NCI-H2029 treated with DMSO at 0.1 percent for 48 hours (cell line): ENCODE measurements around the gene SURF6.
"Not testable (repeated sequence)": the region's sequence is repeated elsewhere in the genome, so short reads cannot be mapped to it uniquely, and the experiment has no call there.

Experiments
- DNase-seq: peaks from one replicate; lab custom pipeline; 2025; lab: John Stamatoyannopoulos, UW

Gene SURF6

GRCh38 chr9:133335924-133336811 is at the start of gene SURF6:
Gene SURF6, minus strand, starts transcription at chr9:133336188. Its CDS starts 56 bp downstream, at chr9:133336132.
- peak; percentile 81 for DNase-seq

DNA sequence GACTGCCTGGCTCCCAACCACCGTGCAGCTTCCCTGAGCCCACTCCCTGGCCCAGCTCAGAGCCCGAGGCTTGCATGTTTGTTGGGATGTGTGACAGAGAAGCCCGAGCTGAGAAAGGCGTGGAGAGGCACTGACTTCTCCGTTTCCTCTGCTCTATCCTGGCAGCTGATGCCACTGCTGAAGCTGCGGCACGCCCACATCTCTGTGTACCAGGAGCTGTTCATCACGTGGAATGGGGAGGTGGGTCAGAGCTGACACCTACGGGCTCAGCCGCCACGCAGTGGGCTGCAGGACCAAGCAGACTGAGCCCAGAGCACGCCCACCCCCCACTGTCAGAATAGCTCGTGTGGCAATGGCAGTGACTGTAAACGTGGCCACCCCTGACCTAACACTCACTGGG is 49.5 kb upstream of the SURF6 start:
- DNase-seq: no peak

DNA sequence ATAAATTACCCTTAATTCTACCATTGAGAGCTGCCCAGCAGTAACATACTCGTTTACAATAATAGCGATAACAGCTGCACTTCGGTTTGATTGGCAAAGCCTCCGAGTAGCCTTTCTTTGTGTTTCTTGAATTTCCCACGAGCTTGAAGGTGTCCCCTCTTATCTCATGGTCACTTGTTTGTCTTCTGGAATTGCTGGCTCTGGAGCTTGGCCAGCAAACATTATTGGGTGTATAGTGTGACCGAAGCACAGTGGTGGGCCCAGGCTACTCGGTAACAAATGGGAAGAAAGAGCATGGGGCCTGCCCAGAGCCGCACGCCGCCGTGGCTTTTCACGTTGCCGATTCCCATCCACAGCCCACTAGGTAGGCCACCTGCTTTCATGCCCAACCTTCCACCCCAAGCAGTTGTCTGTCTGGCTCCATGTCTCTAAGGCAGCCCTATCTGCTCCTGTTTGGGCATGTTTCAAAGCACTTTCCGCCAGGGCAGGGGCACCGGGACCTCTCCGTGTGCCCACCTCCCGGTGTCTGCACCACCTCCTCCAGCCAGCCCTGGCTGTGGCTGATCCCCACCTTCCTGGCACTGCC is 48.8 kb upstream of the SURF6 start:
- DNase-seq: no peak

DNA sequence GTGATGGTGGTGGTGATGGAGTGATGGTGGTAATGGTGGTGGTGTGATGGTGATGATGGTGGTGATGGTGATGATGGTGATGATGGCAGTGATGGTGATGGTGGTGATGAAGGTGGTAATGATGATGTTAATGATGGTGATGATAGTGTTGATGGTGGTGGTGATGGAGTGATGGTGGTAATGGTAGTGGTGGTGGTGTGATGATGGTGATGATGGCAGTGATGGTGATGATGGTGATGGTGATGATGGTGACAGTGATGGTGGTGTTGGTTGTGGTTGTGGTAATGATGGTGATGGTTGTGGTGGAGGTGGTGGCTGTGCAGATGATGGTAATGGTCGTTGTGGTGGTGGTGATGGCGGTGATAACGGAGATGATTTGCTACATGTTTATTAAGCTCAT is 47.5 kb upstream of the SURF6 start:
- no peak for DNase-seq

DNA sequence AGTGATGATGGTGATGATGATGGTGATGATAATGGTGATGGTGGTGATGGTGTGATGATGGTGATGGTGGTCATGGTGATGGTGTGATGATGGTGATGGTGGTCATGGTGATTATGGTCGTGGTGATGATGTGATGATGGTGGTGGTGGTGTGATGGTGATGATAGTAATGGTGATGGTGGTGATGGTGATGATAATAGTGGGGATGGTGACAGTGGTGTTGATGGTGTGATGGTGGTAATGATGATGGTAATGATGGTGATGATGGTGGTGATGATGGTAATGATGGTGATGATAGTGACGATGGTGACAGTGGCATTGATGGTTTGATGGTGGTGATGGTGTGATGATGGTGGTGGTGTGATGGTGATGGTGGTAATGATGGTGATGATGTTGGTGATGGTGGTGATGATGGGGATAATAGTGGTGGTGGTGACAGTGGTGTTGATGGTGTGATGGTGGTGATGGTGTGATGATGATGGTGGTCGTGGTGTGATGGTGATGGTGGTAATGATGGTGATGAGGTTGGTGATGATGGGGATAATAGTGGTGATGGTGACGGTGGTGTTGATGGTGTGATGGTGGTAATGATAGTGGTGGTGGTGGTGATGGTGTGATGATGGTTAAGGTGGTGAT is 46.6 kb upstream of the SURF6 start:
- no peak for DNase-seq

DNA sequence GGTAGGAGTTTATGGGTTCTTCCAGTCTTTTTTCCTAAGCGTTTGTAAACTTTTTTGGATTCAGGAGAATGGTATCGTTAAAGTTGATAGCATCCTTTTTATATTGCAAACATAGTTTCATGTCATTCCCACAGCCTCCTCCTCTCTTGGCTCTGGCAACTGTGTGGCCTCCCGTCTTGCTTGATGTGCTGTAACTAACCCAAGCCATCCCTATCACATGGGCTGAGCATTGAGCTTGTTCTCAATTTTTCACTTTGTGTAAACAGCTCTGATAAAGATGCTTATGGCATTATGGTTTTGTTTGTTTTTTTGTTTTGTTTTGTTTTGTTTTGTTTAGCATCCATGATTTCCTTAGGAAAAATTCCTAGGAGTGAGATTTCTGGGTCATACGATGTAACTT is 44.7 kb upstream of the SURF6 start:
- DNase-seq: no peak

GRCh38 chr9:133379153-133380086 is 43.4 kb upstream of the SURF6 start:
- DNase-seq: no peak

DNA sequence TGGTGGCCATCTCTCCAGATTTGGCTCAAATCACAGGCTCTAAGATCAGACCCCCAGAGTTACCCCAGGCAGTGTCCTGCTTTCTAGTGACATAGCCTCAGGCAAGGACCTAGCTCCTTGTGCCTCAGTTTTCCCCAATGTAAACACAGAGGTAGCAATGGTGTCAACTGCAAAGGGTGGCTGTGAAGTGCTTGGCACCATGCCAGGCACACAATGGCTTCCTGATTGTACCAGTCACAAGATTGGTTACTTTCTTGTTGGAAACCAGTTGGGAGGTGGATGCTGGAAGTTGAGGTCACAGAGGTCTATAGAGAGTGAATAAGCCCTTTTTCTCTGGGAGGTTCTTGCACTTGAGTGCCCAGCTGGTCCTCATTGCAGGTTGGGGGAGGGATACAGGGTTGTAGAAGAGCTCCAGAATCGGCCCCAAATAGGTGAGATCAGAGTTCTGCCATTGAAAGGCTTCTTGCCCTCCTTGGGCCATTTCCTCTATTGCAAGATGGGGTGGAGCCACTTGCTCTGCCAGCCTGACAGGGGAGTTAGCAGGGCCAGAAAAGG is 42.5 kb upstream of the SURF6 start:
- DNase-seq: no peak

GRCh38 chr9:133377721-133378216 is 41.8 kb upstream of the SURF6 start:
- no peak for DNase-seq

DNA sequence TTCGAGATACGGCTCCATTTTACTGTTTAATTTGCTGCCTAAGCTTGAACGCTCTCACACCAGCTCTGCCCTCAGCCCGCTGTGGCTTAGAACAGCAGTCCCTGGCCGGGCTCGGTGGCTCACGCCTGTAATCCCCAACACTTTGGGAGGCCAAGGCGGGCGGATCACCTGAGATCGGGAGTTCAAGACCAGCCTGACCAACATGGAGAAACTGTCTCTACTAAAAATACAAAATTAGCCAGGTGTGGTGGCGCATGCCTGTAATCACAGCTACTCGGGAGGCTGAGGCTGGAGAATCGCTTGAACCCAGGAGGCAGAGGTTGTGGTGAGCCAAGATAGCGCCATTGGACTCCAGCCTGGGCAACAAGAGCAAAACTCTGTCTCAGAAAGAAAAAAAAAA is 41.3 kb upstream of the SURF6 start:
- DNase-seq: not testable (repeated sequence)

DNA sequence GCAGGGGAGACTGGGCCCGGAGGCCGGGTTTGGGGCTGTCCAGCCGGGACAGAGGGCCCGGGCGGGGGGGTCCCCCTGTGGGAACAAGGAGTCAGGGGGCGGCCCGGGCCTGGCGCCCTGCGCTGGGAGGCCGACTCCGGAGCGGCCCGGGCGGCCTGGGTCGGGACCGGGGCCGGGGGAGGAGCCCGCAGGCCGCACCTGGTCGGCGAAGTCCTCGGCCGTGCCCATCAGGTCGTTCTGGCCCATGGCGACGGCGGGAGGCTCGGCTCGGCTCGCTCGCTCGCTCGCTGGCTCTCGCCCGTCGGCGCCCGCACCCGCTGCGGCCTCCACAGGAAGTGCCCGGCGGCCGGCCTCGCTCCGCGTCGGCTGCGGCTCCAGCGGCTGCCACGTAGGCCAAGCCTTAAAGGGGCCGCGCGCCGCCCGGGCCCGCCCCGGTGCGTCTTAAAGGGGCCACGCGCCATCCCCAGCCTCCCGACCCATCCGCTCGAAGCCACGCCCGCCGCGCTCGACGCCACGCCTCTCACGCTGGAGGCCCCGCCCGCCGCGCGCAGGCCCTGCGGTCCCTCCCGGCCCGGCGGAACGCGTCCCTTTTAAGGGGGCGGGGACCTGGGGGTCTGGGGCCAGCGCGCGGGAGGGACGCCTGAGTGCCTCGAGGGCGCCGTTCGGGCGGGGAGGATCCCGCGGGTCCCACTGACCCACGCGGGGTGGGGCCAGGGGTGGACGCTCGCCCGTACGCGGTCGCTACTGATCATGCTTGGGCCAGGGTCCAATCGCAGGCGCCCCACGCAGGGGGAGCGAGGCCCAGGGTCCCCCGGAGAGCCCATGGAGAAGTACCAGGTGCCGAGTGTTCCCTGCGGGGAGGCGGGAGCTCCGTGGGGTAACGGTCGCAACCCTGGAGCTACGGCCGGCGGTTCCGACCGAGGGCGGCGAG is 40.0 kb upstream of the SURF6 start, which contains the start of the genes STKLD1 and SURF4:
TSS of gene STKLD1 (plus strand) at position 643 of the 931 bp plus-strand sequence. CDS start at position 751, 108 bp downstream.
TSS of gene SURF4 (minus strand) at position 337 of the 931 bp plus-strand sequence. CDS start at position 246, 91 bp downstream.
- DNase-seq: peak; percentile 73

DNA sequence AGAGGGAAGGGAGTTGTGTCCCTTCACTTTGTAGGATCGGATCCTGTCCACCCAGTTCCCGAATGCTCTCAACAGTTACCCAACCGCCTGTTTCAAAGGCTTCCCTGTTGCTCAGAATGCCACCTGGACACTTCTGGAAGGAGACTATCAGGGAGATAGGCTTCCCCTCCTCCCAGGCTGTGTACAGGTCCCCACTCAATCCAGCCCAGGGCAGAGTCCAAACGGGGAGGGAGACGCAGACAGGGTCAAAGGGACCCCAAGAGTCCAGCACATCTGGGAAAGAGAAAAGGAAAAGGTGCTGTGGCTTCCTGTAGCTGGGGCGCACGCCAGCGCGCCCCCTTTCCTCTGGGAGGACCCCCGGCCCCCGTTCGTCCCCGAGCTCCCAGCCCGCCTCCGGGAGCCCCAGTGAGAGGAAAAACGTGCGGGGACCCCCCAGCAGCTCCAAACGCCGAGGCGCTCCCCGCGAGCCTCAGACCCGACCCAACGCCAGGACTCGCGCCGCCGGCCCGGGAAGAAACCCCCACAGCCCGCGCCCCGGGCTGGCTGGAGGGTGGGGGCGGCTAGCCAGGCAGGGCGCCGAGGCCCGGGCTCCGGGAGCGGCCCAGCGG is 39.2 kb upstream of the SURF6 start:
- no peak for DNase-seq

DNA sequence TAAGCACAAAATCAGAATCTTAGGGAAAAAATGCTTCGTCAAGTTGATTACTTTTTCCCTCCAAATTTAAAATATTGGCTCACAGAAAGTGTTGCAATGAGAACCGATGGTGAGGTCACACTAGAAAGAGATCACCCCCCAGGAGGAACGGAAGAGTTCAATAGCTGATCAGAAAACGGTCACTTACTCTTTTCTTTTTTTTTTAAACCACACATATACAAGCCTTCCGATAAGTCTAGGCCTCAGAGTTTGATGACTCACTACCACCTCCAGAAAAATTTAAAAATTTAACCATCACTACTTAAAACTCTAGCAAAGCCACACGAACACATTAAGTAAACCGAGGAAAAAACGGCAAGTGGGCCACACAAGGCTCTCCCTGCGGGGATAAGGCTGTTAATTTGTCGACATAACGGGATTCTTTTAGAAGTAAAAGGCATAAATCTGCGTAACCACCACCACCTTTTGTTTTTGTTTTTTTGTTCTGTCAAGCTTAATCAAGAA is 38.7 kb upstream of the SURF6 start:
- no peak for DNase-seq

GRCh38 chr9:133372144-133372543 is 36.2 kb upstream of the SURF6 start:
- no peak for DNase-seq

DNA sequence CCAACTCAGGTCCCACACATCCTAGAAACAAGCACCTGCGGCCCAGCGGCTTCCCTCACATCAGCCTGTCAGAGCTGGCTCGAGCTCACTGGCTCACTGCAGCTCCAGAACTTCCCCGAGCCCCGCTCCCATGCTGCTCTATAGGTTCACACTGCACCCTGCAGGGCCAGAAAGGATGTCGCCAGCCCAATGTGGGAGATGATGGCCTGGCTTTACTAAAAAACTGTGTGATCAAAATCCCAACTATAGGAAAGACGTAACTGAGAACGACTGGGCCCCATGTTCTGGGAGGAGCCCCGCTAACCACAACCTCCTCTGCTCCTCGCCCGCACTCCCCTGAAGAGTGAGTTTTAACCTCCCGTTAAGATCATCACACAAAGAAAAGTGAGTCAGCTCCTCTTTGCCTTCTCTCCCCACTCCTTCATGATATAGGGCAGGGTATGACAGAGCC is 35.3 kb upstream of the SURF6 start:
- DNase-seq: no peak

DNA sequence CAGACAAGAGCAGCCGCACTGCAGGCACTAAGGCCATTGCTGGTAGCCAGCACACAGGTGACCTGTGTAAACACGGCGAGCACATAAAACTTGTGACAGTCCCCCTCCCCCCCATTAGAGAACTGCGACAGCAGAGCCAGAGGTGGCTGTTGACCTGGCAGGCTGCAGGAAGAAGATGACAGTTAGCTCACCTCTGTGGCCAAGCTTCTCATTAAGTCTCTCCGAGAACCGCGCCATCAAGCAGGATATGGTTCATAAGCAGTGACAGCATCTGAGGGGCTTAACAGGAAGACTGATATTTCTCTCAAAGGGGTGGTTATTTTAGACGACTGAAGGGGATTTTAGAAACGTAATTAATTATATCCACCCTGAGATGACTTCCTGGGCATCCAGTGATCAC is 34.7 kb upstream of the SURF6 start:
- DNase-seq: no peak

- DNase-seq: no peak
Measured at GRCh38 chr9:133369933-133370332, 33.9 kb upstream of the SURF6 start.

DNA sequence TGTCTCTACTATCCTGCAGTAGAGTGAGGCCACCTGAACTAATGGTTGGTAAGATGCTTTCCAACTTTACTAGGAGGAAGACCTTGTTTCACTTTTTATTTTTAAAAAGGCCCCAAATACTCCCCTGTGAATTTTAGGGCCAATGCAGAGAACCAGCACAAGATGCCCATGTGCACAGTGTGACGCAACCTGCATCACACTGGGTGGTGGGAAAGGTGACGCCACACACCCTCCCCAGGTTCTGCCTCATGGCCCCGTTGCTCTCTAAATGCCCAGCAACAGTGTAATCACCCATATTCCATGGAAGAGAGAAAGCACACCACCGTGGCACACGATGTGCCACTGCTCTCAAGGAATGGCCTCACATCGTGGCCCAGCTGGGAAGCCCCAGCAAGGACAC is 33.4 kb upstream of the SURF6 start:
- DNase-seq: no peak

GRCh38 chr9:133368249-133368881 is 32.4 kb upstream of the SURF6 start:
- DNase-seq: no peak
